DMS 273 (cell line): ENCODE results near the gene KLF6.

Experiments
- DNase-seq: peaks from one replicate; lab custom pipeline; 2025; ENCODE audit not compliant: unreplicated experiment; lab: John Stamatoyannopoulos, UW

Gene KLF6

GRCh38 chr10:3774814-3775695 lies 10.0 kb downstream of the KLF6 start:
- DNase-seq, result no peak

GRCh38 chr10:3774018-3774813 lies 10.8 kb downstream of the KLF6 start:
- DNase-seq, result no peak

DNA sequence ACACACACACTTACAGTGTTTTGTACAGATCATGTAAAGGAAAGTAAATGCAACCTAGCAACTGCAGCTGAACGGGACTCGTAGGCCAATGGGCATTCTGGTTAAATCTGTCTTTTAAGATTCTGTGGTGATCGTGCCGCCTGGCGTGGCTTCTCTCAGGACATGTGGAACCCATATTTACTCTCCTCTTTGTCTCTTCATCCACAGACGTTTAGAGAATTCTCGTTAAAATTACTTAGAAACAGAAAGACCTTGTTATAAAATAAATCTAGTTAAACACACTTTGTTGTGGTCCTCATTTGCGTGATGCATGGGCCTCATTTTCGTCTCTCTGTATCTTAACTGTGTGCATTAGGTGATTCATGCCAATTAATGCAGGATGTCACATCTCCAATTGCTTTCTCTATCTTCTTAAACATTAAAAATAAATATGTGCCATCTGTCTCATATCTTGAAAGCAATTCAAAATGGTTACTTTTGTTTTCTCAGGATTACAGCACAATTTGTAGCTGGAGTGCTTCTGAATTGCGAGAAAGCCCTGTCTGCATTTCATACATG lies 11.5 kb downstream of the KLF6 start:
- no peak for DNase-seq

DNA sequence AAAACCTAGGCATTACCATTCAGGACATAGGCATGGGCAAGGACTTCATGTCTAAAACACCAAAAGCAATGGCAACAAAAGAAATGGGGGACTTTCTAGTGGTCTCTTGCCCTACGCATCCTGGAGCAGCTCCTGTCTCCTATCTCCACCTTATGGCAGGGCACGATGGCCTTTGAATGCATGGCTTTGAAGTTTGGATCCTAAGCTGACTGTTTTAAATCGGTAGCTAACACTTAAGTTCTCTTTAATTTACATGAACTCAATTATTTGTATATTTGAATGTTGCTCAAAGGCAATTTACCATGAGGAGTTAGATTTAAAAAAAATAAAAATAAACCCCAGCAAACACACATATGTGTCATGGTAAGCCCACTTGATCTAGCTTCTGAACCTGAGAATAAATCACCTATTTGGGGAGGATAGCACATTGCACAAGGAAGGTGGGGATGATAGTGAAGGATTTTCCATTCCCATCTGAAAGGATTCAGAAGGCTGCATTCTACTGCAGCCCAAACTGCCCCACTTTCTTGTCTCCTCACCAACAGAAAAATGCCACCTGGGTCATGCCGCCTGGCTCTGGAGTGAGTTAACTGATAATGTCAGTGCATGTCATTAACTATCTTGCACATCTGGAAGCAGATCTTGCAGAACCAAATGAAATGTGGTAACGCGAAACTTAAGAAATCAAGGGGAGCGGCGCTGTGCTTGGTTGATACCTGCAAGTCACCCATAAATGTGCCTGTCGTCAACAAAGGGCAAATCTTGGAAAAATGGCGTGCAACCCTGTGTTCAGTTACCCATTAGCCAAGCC lies 12.4 kb downstream of the KLF6 start:
- DNase-seq, result no peak

DNA sequence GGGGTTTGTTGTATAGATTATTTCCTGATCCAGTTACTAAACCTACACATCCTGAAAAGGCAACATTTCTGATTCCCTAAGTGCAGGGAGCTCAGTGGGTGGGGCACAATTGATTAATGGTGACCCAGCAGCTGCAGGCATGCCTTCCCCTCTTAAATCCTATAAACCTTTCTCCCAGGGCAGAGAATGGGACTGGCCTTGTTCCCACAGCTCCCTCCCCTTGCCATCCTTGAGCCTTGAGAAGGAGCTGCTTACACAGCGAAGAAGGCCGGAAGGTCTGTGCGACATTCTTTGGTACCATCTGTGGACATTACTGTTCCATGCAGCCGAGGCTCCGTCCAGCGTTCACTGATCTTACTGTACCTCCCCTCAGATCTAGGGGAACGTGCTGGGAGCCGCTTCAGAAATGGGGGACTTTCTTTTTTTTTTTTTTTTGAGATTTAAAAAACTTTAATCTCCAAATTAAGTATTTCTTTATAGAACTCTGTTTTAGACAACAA lies 14.3 kb downstream of the KLF6 start:
- no peak for DNase-seq

DNA sequence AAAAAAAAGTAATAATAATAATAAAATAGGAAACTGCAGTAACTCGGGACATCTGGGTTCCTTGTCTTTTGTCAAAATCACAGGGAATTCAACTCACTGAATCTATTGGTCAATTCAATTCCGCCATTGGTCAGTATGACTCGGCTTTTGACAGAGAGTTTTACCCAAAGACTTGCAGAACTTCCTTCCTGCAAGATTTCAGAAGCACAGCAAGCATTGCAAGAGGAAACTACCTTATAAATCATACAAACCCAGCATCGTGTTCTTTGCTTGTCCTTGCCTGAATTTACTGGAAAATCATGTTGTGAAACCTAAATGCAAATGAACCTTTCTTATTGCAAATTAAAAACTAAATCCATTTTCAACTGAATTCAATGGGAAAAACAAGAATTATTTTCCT lies 15.5 kb downstream of the KLF6 start:
- no peak for DNase-seq

DNA sequence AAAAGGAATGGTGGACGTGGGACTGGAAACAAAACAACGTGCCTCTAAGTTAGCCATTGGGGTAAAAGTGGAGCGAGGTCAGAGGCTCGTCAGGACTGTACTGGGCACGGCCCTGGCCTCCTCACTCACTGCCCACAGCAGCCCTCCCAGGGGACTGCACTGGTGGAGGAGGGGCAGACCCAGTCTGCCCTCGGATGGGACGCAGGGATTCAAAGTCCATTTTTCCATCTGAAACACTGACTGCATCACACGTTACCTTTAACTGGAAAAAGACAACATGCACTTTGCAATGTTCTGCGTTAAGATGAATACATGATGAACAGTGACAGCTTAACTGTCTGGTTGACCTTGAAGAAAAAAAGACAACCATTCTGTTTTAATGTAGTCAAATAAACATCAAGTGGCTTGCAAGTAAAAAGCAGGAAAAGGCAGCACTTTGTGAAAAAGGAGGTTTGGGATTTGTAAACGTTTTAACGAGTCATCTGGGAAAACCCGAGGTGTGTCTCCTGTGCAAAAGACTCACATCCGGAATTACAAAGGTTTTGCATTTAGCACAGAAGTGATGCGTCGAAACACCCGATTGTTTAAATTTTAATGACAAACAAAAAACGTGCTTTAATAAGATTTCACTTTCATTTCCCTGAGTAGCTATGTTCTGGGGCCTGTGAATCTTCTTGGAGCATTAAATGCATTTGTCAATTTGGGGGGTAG lies 18.8 kb downstream of the KLF6 start:
- no peak for DNase-seq

DNA sequence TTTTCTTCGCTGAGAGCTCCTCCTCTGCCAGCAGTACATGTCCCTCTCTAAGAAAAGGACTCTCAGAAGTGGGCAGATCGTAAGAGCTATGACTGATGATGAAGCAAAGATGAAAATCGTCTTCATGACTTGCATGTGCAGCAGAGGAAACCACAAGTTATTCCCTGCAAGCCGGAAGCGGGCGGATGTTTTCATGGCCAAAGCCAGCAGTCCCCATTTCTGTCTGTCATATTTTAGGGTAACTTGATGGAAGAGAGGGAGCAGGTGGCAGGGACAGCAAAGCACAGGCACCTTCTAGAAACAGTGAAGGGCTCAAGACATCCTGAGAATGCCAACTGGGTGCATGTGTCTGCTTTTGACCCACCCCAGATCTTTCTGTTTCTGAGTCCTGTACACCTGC lies 19.9 kb downstream of the KLF6 start:
- DNase-seq, result no peak

- no peak for DNase-seq
These were observed 20.3 kb downstream of the KLF6 start for GRCh38 chr10:3764626-3765112.

DNA sequence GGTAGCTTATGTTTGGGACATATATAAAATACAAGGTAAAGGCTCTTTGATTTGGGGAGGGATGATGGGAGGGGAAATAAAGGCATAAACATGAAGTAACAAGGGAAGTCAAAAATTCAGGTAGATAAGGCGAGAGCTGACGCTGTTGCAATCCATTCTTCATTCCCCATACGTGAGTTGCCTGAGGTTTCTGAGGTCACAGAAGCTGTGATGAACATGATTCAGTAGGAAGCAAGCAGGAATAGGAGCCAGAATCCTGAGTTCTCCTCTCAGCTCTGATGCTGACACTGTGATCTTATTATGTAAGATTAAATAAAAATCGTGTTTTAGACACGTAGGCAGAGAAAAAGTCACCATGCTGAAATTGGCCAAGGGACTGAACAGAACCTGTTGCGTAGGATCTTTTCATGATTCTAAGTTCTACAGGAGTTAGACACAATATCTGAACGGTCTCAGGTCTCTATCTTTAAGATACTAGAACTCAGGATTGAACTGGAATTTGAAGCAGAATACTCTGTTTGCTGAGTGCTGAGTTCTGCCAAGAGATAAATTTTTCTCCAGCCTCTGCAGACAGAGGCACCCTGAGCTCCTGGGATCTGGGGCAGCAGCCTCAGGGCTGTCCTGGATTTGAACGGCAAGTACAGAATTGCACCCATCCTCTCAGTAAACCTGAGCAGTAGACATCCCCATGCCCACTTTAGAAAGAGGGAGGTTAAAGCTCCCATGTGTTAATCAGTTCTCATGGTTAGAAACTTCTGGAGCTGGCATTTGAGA lies 21.0 kb downstream of the KLF6 start:
- no peak for DNase-seq

DNA sequence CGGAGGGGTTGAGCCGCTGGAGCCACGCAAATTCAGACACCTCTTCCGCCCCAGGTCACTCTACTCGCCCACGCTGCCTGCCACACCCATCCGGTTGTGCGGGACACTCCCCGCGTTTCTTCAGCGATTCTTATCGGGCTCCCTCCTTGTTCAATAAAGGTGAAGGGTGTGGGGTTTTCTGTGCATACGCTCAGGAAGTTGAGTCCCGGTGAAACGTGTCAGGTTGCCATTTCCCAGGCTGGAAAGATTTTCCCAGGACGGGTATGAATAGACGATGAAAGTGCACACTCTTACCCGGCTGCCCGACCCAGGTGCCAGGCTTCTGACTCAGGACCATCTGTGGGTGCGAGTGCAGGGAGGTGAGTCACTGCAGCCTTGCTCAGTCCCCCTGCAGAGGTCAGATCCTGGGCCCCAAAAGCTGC lies 22.0 kb downstream of the KLF6 start:
- DNase-seq, result no peak

GRCh38 chr10:3762309-3762708 lies 22.7 kb downstream of the KLF6 start:
- DNase-seq, result no peak

- no peak for DNase-seq
These were observed 23.1 kb downstream of the KLF6 start for GRCh38 chr10:3761904-3762303.

DNA sequence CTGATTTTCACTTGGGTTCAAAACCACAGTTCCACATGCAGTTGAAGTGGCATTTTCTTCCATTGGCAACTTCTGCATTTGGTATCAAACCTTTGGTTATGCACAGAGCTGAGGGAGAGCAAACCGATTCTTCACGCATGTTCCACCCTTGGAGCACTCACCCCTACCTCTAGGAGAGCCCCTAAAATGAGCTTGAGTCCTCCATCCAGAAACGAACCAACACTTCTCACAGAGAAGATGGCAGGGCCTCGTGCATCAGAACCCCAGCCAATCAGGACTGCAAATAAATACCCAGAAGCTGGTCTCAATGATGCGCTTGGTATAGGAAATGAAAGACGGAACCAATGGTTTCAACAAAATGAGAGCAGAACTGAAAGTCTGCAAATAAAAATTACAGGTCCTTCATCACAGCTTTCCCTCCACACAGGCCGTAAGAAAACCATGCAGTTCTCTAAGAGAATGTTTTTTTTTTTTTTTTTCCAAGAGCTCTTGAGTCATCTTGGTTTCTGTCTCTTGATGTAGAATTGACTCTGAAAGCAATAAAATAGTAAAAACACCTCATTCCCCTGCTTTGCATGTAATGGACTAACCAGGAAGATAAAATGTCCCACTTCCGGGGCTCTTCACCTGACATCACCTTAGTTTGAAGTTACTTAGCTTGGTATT lies 23.9 kb downstream of the KLF6 start:
- no peak for DNase-seq

GRCh38 chr10:3760083-3760482 lies 24.9 kb downstream of the KLF6 start:
- no peak for DNase-seq

DNA sequence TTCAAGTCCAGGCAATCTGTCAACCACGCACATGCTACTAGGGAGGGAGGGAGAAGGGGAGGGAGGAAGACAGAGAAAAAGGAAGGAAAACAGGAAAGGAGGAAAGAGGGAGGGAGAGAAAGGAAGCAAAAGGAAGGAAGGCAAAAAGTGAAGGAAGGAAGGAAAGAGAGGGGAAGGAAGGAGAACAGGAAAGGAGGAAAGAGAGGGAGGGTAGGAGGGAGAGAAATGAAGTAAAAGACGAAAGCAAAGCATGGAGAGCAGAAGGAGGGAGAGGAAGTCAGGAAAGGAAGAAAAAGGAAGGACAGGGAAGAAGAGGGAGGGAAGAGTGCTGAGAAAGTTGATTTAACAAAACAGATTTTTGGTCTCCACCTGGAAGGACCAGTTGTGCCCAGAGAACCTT lies 25.6 kb downstream of the KLF6 start:
- no peak for DNase-seq

DNA sequence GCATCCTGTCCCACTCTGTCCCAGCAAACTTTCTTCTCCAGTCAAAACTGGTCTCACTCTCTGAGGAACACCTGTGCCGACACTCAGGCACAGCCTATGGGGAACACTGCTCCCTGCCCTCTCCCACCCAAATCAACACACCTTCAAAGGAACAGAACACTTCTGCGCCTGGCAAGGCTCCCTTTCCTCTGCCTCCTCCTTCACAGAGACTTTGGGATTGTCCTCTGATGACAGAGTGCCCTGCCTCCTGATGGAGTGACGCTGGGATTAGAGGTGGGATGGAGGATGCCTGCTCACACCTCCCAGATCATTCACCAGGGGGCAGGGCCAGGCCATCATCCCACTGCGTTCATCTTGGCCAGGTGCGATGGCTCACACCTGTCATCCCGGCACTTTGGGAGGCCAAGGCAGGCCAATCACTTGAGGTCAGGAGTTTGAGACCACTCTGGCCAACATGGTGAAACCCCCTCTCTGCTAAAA lies 26.5 kb downstream of the KLF6 start:
- DNase-seq, result no peak

GRCh38 chr10:3757638-3758490 lies 27.1 kb downstream of the KLF6 start:
- DNase-seq, result no peak
